Fibroblast of skin of scalp (primary cell): Measurements from ENCODE around the gene MRPL16. TPM values are rescaled to one million over a fixed set of nuclear protein-coding genes. Genes with fewer than 3 reads are reported as not detected.
"Not testable (repeated sequence)": the region's sequence is repeated elsewhere in the genome, so short reads cannot be mapped to it uniquely, and the experiment has no call there.

Source experiments
- DNase-seq: peaks from one replicate; pipeline ENCODE4 v3.0.0-alpha.2; 2013
- polyA plus RNA-seq, 2 experiments: library from polyadenylated mRNA; unstranded; fragments of 120-200 nt; gene quantifications; one replicate each; pipeline ENCODE4 v1.2.1, GENCODE V29; 2013; ENCODE audit not compliant: insufficient read length in 2 of 2

MRPL16 gene
- polyA plus RNA-seq (2013, experiment 1 of 2; ENCODE audit: insufficient read length) = 35.3 TPM
- polyA plus RNA-seq (2013, experiment 2 of 2; ENCODE audit: insufficient read length) = 37.2 TPM

GRCh38 chr11:59810189-59810910, at the start of gene MRPL16:
MRPL16 (minus strand) TSS chr11:59810778; CDS start chr11:59810658, 120 bp downstream.
- DNase-seq = peak; percentile 89

- DNase-seq = no peak
Observed at GRCh38 chr11:59859673-59860072, 49.1 kb upstream of the MRPL16 start.

- no peak for DNase-seq
Observed at GRCh38 chr11:59857439-59858434, 47.2 kb upstream of the MRPL16 start.

DNA sequence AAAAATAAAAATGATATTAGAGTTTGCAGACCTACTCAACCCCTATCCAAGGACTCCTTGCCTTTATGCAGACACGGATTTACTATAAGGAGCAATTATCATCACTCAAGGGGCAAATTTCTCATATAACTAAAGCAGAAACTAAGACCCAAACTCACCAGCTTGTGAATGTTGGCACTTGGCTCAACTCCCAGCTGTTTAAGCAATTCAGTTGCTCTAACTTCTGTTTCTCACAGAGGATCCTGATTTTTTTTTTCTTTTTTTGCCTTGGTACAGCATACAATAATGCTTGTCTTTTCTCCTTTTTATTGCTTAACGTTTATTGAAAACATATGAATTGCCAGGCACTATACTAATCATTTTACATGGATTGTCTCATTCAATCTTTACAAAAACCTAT, 44.3 kb upstream of the MRPL16 start:
- no peak for DNase-seq

DNA sequence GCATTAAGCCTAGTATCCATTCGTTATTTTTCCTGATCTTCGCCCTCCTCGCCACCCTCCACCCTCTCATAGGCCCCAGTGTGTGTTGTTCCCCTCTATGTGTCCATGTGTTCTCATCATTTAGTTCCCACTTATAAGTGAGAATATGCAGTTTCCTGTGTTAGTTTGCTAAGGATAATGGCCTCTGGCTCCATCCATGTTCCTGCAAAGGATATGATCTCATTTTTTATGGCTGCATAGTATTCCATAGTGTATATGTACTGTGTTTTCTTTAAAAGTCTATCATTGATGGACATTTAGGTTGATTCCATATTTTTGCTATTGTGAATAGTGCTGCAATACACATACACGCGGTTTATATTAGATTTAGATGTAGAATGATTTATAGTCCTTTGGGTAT, 40.8 kb upstream of the MRPL16 start:
- not testable (repeated sequence) for DNase-seq

- DNase-seq = not testable (repeated sequence)
Observed at GRCh38 chr11:59849551-59849950, 39.0 kb upstream of the MRPL16 start.

- DNase-seq = no peak
Observed at GRCh38 chr11:59849129-59849528, 38.6 kb upstream of the MRPL16 start.

- DNase-seq = not testable (repeated sequence)
Observed at GRCh38 chr11:59848439-59848838, 37.9 kb upstream of the MRPL16 start.

DNA sequence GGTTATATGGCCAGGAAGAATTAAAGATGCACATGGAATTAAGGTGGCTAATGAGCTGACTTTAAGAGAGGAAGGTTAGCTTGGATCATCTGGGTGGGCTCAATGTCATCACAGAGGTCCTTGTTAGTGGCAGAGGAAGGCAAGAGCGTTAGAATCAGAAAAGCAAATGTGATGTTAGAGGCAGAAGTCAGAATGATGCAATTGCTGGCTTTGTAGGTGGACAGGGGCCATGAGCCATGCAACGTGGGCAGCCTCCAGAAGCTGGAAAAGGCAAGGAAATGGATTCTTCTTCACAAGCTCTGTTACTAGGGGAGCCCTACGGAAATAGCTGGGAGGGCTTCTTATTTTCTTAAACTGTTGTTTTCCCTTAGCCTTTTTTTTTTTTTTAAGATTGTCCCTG, 37.0 kb upstream of the MRPL16 start:
- no peak for DNase-seq

- DNase-seq = no peak
Observed at GRCh38 chr11:59846556-59846955, 36.0 kb upstream of the MRPL16 start.

DNA sequence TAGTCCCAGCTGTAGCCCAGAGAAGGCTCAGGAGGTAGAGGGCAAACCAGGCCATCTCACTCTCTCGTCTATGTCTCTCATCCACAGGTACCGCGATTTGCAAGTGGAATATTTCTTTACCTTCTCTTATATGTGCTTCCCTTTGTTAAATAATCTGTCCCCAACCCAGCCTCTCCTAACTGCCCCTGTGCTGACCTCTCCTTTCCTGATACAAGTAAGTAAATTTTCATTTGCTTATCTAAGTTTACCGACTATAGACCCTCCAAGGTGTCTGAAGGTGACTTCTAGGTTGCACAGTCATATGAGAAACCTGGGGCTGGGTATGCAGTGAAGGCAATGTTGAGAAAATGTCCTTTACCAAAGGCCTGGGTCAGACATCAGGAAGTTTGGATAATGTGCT, 34.8 kb upstream of the MRPL16 start, which contains the start of gene CBLIF:
CBLIF (minus strand) TSS at position 101 of the 400 bp plus-strand sequence; CDS start at position 55, 46 bp downstream.
- DNase-seq = no peak

DNA sequence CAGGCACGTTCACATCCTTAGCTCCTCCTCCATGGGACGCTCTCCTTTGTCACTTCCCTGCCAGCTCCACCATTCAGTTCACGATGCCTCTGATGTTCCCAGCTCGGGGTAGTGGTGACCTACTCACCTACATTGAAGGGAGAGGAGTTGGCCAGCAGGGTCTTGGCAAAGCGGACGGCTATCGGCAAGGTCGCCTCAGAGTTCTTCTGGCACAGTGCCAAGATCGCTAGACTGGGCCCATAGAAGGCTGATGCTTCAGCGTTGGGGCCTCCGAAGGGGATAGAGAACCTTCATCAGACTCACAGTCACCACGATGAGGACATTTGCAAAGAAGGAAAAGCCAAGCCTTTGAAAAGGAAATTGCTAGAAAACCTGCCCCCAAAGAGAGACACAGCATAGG, 31.7 kb upstream of the MRPL16 start:
- no peak for DNase-seq

GRCh38 chr11:59841514-59841913, 30.9 kb upstream of the MRPL16 start:
- no peak for DNase-seq

- no peak for DNase-seq
Observed at GRCh38 chr11:59839615-59840014, 29.0 kb upstream of the MRPL16 start.

DNA sequence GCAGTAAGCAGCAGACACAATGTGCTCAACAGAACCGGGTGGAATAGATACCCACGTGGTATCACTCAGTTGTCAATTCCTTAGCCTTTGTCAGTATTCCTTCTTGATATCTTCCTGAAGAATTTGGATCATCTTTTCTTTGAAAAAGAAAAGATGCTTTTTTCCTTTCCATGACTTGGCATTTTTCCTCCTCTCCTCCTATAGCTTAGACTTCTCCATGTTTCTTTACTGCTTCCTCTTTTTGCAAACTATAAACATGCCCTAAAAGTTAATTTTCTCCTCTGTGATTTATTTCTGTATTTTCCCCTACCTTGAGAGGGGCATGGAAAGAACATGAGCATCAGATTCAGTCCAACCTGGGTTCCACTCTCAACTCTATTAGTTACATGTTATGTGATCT, 23.0 kb upstream of the MRPL16 start:
- no peak for DNase-seq

- DNase-seq = no peak
Observed at GRCh38 chr11:59829358-59829757, 18.8 kb upstream of the MRPL16 start.

GRCh38 chr11:59822989-59823566, 12.5 kb upstream of the MRPL16 start:
- peak; percentile 35 for DNase-seq

GRCh38 chr11:59818572-59818971, 8.0 kb upstream of the MRPL16 start:
- no peak for DNase-seq

- DNase-seq = not testable (repeated sequence)
Observed at GRCh38 chr11:59816434-59816833, 5.9 kb upstream of the MRPL16 start.

DNA sequence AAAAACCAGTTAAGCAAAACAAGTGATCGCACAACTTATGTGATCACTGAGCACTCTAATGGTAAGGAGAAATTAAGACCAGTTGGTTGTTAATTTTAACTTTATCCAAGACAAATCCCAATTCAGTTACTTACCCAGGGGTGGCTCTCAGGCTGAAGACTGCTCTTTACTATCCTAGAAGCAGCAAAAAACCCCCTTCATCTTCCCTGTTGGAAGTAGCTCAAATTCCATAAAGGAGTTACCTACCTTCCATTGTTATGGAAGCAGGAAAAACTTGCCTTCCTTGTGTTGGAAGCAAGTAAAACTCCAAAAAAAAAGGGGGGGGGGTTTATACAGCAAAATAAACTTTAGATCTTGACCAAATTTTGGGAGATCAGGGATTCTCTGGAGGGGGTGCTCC, 5.2 kb upstream of the MRPL16 start:
- no peak for DNase-seq

DNA sequence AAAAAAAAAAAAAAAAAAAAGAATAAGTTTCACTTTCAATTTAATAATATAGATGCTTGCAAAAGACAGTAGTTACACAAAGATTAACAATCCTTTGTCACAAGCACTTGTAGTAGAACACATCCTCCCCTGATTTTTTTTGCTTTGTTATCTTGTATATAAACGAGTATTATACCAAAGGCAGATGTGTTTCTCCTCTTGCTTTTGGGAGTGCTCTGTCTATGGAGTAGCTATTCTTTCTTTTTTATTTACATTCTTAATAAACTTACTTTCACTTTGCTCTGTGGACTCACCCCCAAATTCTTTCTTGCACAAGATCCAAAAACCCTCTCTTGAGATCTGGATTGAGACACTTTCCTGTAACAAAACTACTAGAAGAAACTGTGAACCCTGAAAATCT, 3.4 kb upstream of the MRPL16 start:
- DNase-seq = no peak

- DNase-seq = no peak
Observed at GRCh38 chr11:59813364-59813763, 2.8 kb upstream of the MRPL16 start.

DNA sequence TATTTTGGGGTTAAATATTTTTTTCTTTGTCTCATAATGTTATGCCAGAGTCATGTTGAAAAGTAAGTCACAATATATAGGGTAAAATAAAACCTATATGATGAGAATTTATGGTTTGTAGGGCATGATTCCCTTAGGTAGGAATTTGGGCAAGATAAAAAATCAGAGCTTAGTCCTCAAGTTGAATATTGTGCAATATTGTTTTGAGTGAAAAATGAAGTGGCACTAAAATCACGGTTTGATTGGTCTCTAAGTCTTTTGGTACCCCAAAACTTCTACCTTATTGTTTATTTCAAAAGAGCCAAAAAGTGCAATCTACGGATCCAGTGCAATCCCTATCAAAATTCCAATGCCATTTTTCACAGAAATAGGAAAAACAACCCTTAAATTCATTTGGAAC, 1.6 kb upstream of the MRPL16 start:
- DNase-seq = no peak
